NCI-H526 (cell line): ENCODE results near the gene CHST15.

ENCODE experiments used
- DNase-seq, 2 experiments: peaks; one replicate each; lab custom pipeline; 2025; lab: John Stamatoyannopoulos, UW

The CHST15 gene

DNA sequence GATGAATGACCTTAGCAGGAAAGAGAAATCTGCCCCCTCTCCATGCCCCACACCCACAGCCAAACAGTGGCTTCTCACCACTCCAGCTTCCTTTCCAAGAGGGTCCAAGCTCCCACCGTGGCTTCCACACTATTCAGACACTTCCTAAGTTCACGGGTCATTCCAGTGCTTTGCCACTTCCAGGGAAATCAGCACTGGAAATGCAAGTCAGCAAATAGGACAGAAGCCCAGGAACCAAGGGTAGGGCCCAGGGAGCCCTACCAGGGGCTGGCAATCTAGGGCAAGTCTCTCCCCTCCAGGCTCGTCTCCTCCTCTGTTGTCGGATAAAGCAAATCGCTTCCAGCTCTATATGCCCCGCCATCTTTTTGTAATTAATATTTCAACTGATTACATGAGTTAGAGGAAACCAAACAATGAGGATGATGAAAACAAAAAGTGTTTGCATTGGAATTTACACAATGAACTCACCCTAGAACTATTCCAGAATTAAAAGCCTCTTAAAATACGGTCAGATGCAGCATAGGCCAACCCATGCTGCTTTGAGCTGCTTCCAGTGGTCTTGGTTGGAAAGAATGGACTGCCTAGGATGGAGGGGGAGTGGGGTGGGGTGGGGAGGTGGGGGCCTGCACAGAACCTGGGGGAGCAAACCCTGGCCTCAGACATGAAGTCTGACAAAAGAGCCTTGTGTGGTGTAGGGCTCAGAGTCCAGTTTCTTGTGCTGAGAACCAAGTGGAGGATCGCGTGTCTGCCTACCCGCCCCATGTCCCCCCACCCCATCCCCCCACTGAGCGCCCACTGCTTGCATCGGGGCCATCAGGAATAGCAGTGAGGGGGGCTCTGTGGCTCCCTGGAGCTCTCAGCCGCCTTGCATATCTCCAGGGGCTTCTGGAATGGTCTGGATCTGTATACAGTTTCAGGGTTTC, 127.2 kb downstream of the CHST15 start:
- no peak for DNase-seq

DNA sequence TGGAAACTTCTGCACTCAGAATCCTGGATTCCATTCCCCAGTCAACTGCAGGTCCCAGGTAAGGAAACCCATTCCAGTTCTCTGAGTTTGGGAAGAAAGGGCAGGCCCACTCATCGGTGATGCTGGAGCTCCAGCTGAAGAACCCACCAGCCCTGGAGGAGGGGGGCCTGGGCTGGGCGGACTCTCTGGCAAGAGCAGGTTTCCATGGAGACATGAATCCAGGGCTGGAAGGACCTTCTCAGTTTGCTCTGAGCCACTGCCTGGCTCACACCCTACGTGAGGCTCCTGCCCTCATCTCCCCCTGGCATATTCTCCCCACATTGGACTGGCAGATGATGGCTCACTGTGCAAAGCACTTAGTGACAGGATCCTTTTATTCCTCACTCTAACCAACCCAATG, 128.4 kb downstream of the CHST15 start:
- DNase-seq, result no peak

DNA sequence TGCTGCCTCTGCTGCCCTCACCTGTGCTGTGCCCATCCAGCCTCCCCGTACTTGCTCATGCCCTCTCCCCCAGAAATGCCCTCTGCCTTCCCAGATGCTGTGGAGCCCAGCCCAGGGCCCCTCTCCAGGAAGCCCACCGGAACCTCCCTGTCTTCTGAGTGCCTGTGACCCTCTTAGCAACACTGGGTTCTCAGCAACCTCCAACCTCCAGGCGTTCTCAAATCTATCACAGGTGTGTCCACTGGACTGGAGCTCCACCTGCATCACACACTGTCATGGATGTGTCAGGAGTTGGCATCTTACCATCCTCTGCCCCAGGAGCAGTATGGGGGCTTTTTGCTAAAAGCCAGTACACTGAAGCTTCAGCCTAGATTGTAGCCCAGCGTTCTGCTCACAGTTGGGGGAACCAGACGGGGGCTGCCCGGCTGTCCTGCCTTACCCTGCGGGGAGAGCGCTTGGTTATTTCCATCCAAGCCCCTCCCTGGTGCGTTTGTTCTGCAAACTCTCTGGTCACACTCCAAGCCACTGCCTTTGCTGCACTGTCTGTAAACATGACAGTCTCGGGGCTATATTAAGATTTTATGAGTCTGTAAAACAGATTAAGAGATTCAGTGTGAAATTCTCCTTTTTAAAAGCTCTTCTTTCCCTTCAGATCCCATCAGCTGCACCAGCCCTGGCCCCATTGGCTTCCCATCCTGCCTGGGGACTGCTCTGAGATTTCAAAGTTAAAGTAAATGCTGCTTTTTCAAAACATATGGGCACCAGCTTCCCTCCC, 130.5 kb downstream of the CHST15 start:
- no peak for DNase-seq

DNA sequence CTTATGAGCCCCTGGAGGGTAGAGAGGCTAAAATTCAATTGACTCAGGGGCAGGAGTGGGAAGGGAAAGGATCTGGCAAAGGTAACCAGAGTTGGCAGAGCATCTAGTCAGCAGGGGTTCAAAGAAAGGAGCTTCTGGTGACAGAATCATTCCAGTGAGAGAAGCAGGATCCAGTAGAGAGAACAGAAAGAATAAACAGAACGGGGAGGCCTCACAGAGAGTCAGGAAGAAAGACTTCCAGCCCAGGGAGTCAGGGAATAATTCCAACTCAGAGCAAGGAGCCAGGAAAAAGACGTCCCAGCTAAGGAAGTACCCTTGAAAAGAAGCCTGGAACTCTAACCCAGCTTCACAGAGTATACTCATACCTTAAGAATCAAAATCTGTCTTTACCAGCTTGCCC, 135.2 kb downstream of the CHST15 start:
- no peak for DNase-seq
